H1 (cell line): ENCODE measurements around the gene NCOA5. TPM values are rescaled to one million over a fixed set of nuclear protein-coding genes. Genes with fewer than 3 reads are reported as not detected.

Source experiments
- CTCF ChIA-PET: fragments of 300-600 bp; sonication (Branson Sonifier 250); formaldehyde crosslinking; loops from one replicate; lab custom pipeline; 2021; ENCODE audit not compliant: partially characterized antibody; lab: Charles Lee
- POLR2A ChIA-PET: fragments of 300-600 bp; sonication (Branson Sonifier 250); formaldehyde crosslinking; loops from one replicate; lab custom pipeline; 2021; ENCODE audit warnings: inconsistent platforms; ENCODE audit not compliant: partially characterized antibody; lab: Charles Lee
- DNase-seq, 2 experiments: peaks; one replicate each; pipeline versions ENCODE4 v3.0.0 to v3.0.0-alpha.2; 2010 to 2022; ENCODE audit warnings: low spot score in 2 of 2, low read depth in 1 of 2, mixed read lengths in 1 of 2
- FAIRE-seq: peaks from 2 replicates; lab custom pipeline; 2011; peaks lifted over from hg19 to GRCh38; lab: Jason Lieb, UNC
- H2AFZ ChIP-seq: 2 replicates; pipeline ENCODE4 v1.8.1; 2012; ENCODE audit warnings: low read length, inconsistent platforms
- H2AK5ac ChIP-seq: 2 replicates; pipeline ENCODE4 v1.6.1; 2013; ENCODE audit warnings: low read depth, low read length
- H2BK120ac ChIP-seq: replicated peaks from 2 replicates; pipeline ENCODE3; 2013; ENCODE audit warnings: low read depth, low read length, inconsistent platforms
- H2BK12ac ChIP-seq: 2 replicates; pipeline ENCODE4 v1.6.1; 2013; ENCODE audit warnings: low read depth, low read length
- H2BK15ac ChIP-seq: 2 replicates; pipeline ENCODE4 v1.6.1; 2013; ENCODE audit warnings: low read length
- H2BK20ac ChIP-seq: 2 replicates; pipeline ENCODE4 v1.6.1; 2013; ENCODE audit warnings: low read length
- H2BK5ac ChIP-seq: 2 replicates; pipeline ENCODE4 v1.6.1; 2013; ENCODE audit warnings: low read depth, low read length
- H3K14ac ChIP-seq: 2 replicates; pipeline ENCODE4 v1.6.1; 2013; ENCODE audit warnings: inconsistent platforms; ENCODE audit not compliant: insufficient read length
- H3K18ac ChIP-seq: 2 replicates; pipeline ENCODE4 v1.6.1; 2013; ENCODE audit warnings: low read length; ENCODE audit errors: extremely low read depth
- H3K23ac ChIP-seq: 2 replicates; pipeline ENCODE4 v1.6.1; 2013; ENCODE audit warnings: inconsistent platforms; ENCODE audit not compliant: insufficient read length
- H3K23me2 ChIP-seq: 2 replicates; pipeline ENCODE4 v1.6.1; 2013; ENCODE audit warnings: low read depth, low read length
- H3K27ac ChIP-seq: 2 replicates; pipeline ENCODE4 v1.6.1; 2011; ENCODE audit warnings: low read depth, low read length, inconsistent platforms
- H3K27me3 ChIP-seq, 4 experiments: replicated peaks in 1 of 4; 1 replicate in 1 of 4; 2 replicates in 3 of 4; pipeline versions ENCODE4 v1.6.1 to v1.8.1; 2011 to 2013; ENCODE audit warnings: low read length in 3 of 4, mild to moderate bottlenecking in 3 of 4, inconsistent platforms in 2 of 4, mixed read lengths in 2 of 4, moderate library complexity in 1 of 4; ENCODE audit not compliant: control insufficient read depth in 3 of 4, insufficient read depth in 3 of 4; ENCODE audit errors: extremely low read depth in 1 of 4
- H3K36me3 ChIP-seq, 4 experiments: 2 replicates each; pipeline versions ENCODE4 v1.6.1 to v1.8.1; 2011 to 2013; ENCODE audit warnings: mild to moderate bottlenecking in 4 of 4, low read length in 3 of 4, moderate library complexity in 2 of 4, control low read depth in 1 of 4, inconsistent platforms in 1 of 4; ENCODE audit not compliant: insufficient read depth in 4 of 4, control insufficient read depth in 2 of 4
- H3K4ac ChIP-seq: replicated peaks from 2 replicates; pipeline ENCODE3; 2013; ENCODE audit warnings: low read length, low read depth, mixed read lengths, inconsistent platforms; ENCODE audit not compliant: insufficient read length
- H3K4me1 ChIP-seq, 4 experiments: replicated peaks in 1 of 4; 1 replicate in 1 of 4; 2 replicates in 3 of 4; pipeline versions ENCODE4 v1.6.1 to v1.8.1; 2011 to 2013; ENCODE audit warnings: low read length in 3 of 4, inconsistent platforms in 2 of 4, mixed read lengths in 1 of 4; ENCODE audit not compliant: insufficient read depth in 4 of 4, control insufficient read depth in 3 of 4
- H3K4me2 ChIP-seq, 2 experiments: 2 replicates each; pipeline versions ENCODE4 v1.6.1 to v1.8.1; 2011 to 2013; ENCODE audit warnings: low read depth in 2 of 2, low read length in 2 of 2, control low read depth in 1 of 2, inconsistent platforms in 1 of 2, mild to moderate bottlenecking in 1 of 2; ENCODE audit not compliant: insufficient read depth in 1 of 2
- H3K4me3 ChIP-seq, 4 experiments: fragments of 200-600, 300-600 bp in 1 of 4; sonication (generic), shearing (Covaris generic), sonication (Bioruptor Twin) in 1 of 4; 2 replicates each; pipeline versions ENCODE4 v1.5.1 to v1.8.1; 2011 to 2016; ENCODE audit warnings: low read length in 4 of 4, low read depth in 3 of 4, control low read depth in 2 of 4, inconsistent platforms in 2 of 4, mild to moderate bottlenecking in 2 of 4, mixed read lengths in 1 of 4, moderate library complexity in 1 of 4; ENCODE audit not compliant: insufficient read depth in 2 of 4; ENCODE audit errors: extremely low read depth in 1 of 4
- H3K56ac ChIP-seq: replicated peaks from 2 replicates; pipeline ENCODE3; 2013; ENCODE audit warnings: low read depth, mild to moderate bottlenecking, mixed read lengths, low read length, inconsistent platforms; ENCODE audit not compliant: insufficient read length
- H3K79me1 ChIP-seq: 2 replicates; pipeline ENCODE4 v1.6.1; 2013; ENCODE audit warnings: low read depth, low read length, control low read depth
- H3K79me2 ChIP-seq, 2 experiments: 2 replicates each; pipeline versions ENCODE4 v1.6.1 to v1.8.1; 2012 to 2013; ENCODE audit warnings: low read length in 2 of 2, mild to moderate bottlenecking in 2 of 2, inconsistent platforms in 1 of 2; ENCODE audit not compliant: insufficient read depth in 2 of 2, control insufficient read depth in 1 of 2
- H3K9ac ChIP-seq, 4 experiments: replicated peaks in 1 of 4; 1 replicate in 1 of 4; 2 replicates in 3 of 4; pipeline versions ENCODE4 v1.6.1 to v1.8.1; 2011 to 2013; ENCODE audit warnings: low read depth in 3 of 4, low read length in 3 of 4, control low read depth in 2 of 4, mild to moderate bottlenecking in 2 of 4, moderate library complexity in 2 of 4, inconsistent platforms in 1 of 4; ENCODE audit errors: extremely low read depth in 1 of 4
- H3K9me3 ChIP-seq, 2 experiments: 2 replicates each; pipeline versions ENCODE4 v1.6.1 to v1.8.1; 2012 to 2013; ENCODE audit warnings: mild to moderate bottlenecking in 2 of 2, moderate library complexity in 2 of 2, control low read depth in 1 of 2, inconsistent platforms in 1 of 2, low read depth in 1 of 2, low read length in 1 of 2, mixed read lengths in 1 of 2; ENCODE audit not compliant: insufficient read depth in 2 of 2
- H4K20me1 ChIP-seq, 2 experiments: replicated peaks in 1 of 2; 2 replicates each; pipeline versions ENCODE3 to v1.8.1; 2011 to 2013; ENCODE audit warnings: inconsistent platforms in 2 of 2, low read length in 2 of 2, mild to moderate bottlenecking in 1 of 2; ENCODE audit not compliant: insufficient read depth in 2 of 2, control insufficient read depth in 1 of 2
- H4K5ac ChIP-seq: 2 replicates; pipeline ENCODE4 v1.6.1; 2013; ENCODE audit warnings: low read length, low read depth, mixed read lengths, inconsistent platforms; ENCODE audit not compliant: insufficient read length
- H4K8ac ChIP-seq: 2 replicates; pipeline ENCODE4 v1.8.0; 2013; ENCODE audit warnings: mild to moderate bottlenecking, moderate library complexity, low read length, inconsistent platforms; ENCODE audit not compliant: insufficient read depth; ENCODE audit errors: extremely low read depth
- H4K91ac ChIP-seq: replicated peaks from 2 replicates; pipeline ENCODE3; 2013; ENCODE audit warnings: low read length, mixed read lengths, inconsistent platforms; ENCODE audit not compliant: insufficient read length
- EGR1 ChIP-seq: IDR thresholded peaks from 2 replicates; pipeline ENCODE4 v1.6.1; 2011; ENCODE audit warnings: low read depth, low read length, borderline replicate concordance
- HDAC6 ChIP-seq: IDR thresholded peaks from one replicate; pipeline ENCODE4 v1.7.1; 2012; ENCODE audit warnings: low read depth, mild to moderate bottlenecking, inconsistent platforms, low read length, moderate library complexity
- KDM4A ChIP-seq: IDR thresholded peaks from one replicate; pipeline ENCODE4 v1.7.1; 2012; ENCODE audit warnings: low read depth, mild to moderate bottlenecking, moderate library complexity, low read length, inconsistent platforms; ENCODE audit not compliant: severe bottlenecking
- RBBP5 ChIP-seq: IDR thresholded peaks from 2 replicates; pipeline ENCODE4 v1.7.1; 2012; ENCODE audit warnings: low read depth, mild to moderate bottlenecking, inconsistent platforms, low read length, moderate library complexity, borderline replicate concordance
- SRF ChIP-seq: IDR thresholded peaks from 2 replicates; pipeline ENCODE4 v1.6.1; 2011; ENCODE audit warnings: mild to moderate bottlenecking, low read depth, low read length, moderate library complexity
- YY1 ChIP-seq: IDR thresholded peaks from 2 replicates; pipeline ENCODE4 v1.6.1; 2011; ENCODE audit warnings: low read depth, mild to moderate bottlenecking, low read length
- WGBS, 2 experiments: shearing (Covaris generic) in 1 of 2; methylation state at CpG; one replicate each; pipeline versions ENCODE4 v1.1.6 to v1.1.7; 2013 to 2015; ENCODE audit warnings: low lambda C conversion rate in 2 of 2, mixed read lengths in 2 of 2, inconsistent platforms in 1 of 2, low coverage in 1 of 2, missing lambda C conversion rate in 1 of 2; ENCODE audit not compliant: insufficient replicate concordance in 2 of 2, insufficient coverage in 1 of 2, insufficient read length in 1 of 2; ENCODE audit errors: extremely low coverage in 1 of 2, missing lambda C conversion rate in 1 of 2; 5-methylcytosine and 5-hydroxymethylcytosine counted together
- polyA plus RNA-seq, 7 experiments: library from polyadenylated mRNA; depleted of rRNA in 3 of 7; stranded (reverse) in 5 of 7; unstranded in 2 of 7; fragments of >200 nt in 5 of 7; fragments of 200-250 nt in 2 of 7; gene quantifications; 1 replicate in 5 of 7; 2 replicates in 1 of 7; 4 replicates in 1 of 7; pipeline versions ENCODE4 v1.2.1 to v1.2.3, GENCODE V29; 2011 to 2013; ENCODE audit warnings: missing spikeins in 2 of 7, mixed read lengths in 2 of 7
- total RNA-seq: library from RNA; stranded (reverse); fragmentation: NEBNext Ultra II Directional; extraction: Animal tissue kit (Norgen Biotek cat#: 25700); gene quantifications from 2 replicates; pipeline ENCODE4 v1.2.1, GENCODE V29; 2021
- TF ChIP-seq, protein P1 (sequence below): IDR thresholded peaks from 2 replicates; pipeline ENCODE4 v1.6.1; 2011; ENCODE audit warnings: low read length, improper control_type of control experiment
- TF ChIP-seq, protein P2 (sequence below), 3 experiments: IDR thresholded peaks; 1 replicate in 2 of 3; 2 replicates in 1 of 3; pipeline versions ENCODE4 v1.5.1 to v1.6.1; 2011; ENCODE audit warnings: low read length in 3 of 3, mild to moderate bottlenecking in 3 of 3, inconsistent platforms in 2 of 3, low read depth in 1 of 3, moderate library complexity in 1 of 3; ENCODE audit not compliant: insufficient read depth in 1 of 3; ENCODE audit errors: control extremely low read depth in 1 of 3

The NCOA5 gene
- total and polyA plus RNA-seq, 2 of the 8 experiments (the other 6 are each of a cell fraction or from before 2014, with no cell fraction given), result 20.4 to 29.0 TPM

DNA sequence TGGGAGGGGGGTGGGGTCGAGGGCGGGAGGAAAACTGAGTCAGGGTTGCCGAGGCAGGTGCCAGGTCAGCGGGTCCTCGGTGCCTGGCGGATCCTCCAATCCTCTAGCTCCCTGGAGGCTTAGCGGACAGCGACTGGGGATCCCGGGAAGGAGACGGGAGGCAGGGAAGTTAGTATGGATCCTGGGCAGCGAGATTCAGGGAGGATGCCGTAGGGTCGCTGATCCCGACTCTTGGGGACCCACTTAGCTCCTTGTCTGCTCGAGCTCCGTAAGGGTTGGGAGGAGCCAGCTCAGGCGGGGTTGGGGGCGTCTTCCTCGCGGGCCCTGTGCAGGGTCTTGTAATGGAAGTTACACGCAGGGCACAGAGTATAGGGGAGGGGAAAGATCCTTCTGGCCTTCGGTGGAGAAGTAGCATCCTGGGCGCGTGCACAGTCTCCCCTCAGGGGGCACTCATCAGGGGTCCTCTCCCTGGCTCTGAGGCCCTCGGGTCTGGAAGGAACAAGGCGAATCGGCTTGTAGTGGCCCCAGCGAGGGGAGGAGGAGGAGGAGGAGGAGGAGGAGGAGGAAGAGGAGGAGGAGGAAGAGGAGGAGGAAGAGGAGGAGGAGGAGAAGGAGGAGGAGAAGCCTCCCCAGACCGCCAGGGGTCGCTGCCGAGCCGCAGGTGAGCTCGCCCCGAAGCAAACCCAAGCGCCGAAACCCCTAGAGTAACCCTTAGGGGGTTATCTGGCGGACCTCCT is 67.2 kb downstream of the NCOA5 start:
- H3K4me2 ChIP-seq, result peak overlapping the region; percentile 72 to 95
- no peaks in the 10 kb centered on the region for H3K36me3 ChIP-seq
- H3K27me3 ChIP-seq, result peaks cover 2 to 45% (median 15%) of the 10 kb centered on the region in 4 experiments
- peak overlapping the region; percentile 51 to 81 (median 71) for H3K4me3 ChIP-seq
- H4K91ac ChIP-seq, result no peak overlapping the region
- H3K23ac ChIP-seq, result no peak overlapping the region
- H2BK15ac ChIP-seq, result no peak overlapping the region
- no peaks in the 10 kb centered on the region for H3K79me2 ChIP-seq
- H3K23me2 ChIP-seq, result peaks cover 8% of the 10 kb centered on the region
- H2BK5ac ChIP-seq, result no peak overlapping the region
- WGBS, 2 experiments, result 2% methylated on average over 23 of the region's 37 CpGs; no CpG with 5 or more reads in 1 of the 2 experiments
- DNase-seq, result peak in 1 of 2 experiments; percentile 92
- H3K14ac ChIP-seq, result no peak overlapping the region
- H3K18ac ChIP-seq, result no peak overlapping the region
- no peak overlapping the region for H3K27ac ChIP-seq
- H3K56ac ChIP-seq, result no peak overlapping the region
- peak overlapping the region; percentile 9; the same call in 1 of the 2 replicates for H2AFZ ChIP-seq
- H2BK12ac ChIP-seq, result no peak overlapping the region
- FAIRE-seq, result no peak
- no peaks in the 10 kb centered on the region; a peak in 1 of 7 replicates for H3K4me1 ChIP-seq
- ChIA-PET CTCF (interaction anchor here (0.6 to 4.7 kb wide), 53 partner anchors 9 to 533 kb away, joined by 3 to 50 read pairs (median 4); partner anchors contain the start of gene CD40), POLR2A (interaction anchor here (0.9 to 1.9 kb wide), 9 partner anchors 9 to 88 kb away, joined by 3 to 6 read pairs (median 3); partner anchors contain the start of genes PCIF1 and ZNF335)
- H2AK5ac ChIP-seq, result no peak overlapping the region
- H2BK120ac ChIP-seq, result no peak overlapping the region
- no peaks in the 10 kb centered on the region for H3K79me1 ChIP-seq
- peaks cover 0 to 13% of the 10 kb centered on the region in 2 experiments for H4K20me1 ChIP-seq
- no peak overlapping the region for H3K4ac ChIP-seq
- no peak overlapping the region for H3K9ac ChIP-seq
- H4K5ac ChIP-seq, result no peak overlapping the region
- no peak overlapping the region for H2BK20ac ChIP-seq
- no peak overlapping the region for H4K8ac ChIP-seq
- H3K9me3 ChIP-seq, result no peaks in the 10 kb centered on the region
- TF ChIP-seq, protein P1, sequence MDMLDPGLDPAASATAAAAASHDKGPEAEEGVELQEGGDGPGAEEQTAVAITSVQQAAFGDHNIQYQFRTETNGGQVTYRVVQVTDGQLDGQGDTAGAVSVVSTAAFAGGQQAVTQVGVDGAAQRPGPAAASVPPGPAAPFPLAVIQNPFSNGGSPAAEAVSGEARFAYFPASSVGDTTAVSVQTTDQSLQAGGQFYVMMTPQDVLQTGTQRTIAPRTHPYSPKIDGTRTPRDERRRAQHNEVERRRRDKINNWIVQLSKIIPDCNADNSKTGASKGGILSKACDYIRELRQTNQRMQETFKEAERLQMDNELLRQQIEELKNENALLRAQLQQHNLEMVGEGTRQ, result no peak
- TF ChIP-seq, protein P2, sequence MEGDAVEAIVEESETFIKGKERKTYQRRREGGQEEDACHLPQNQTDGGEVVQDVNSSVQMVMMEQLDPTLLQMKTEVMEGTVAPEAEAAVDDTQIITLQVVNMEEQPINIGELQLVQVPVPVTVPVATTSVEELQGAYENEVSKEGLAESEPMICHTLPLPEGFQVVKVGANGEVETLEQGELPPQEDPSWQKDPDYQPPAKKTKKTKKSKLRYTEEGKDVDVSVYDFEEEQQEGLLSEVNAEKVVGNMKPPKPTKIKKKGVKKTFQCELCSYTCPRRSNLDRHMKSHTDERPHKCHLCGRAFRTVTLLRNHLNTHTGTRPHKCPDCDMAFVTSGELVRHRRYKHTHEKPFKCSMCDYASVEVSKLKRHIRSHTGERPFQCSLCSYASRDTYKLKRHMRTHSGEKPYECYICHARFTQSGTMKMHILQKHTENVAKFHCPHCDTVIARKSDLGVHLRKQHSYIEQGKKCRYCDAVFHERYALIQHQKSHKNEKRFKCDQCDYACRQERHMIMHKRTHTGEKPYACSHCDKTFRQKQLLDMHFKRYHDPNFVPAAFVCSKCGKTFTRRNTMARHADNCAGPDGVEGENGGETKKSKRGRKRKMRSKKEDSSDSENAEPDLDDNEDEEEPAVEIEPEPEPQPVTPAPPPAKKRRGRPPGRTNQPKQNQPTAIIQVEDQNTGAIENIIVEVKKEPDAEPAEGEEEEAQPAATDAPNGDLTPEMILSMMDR (IDR thresholded peaks at IDR 0.05; ENCODE audit: control extremely low read depth in 1 of 3, insufficient read depth in 1 of 3, low read depth in 1 of 3, low read length in 3 of 3), result peak; percentile 75 to 78 (median 76)
- no peak for TF ChIP-seq YY1
- no peak for TF ChIP-seq SRF
- no peak for TF ChIP-seq EGR1
- TF ChIP-seq HDAC6, result no peak
- peak; percentile 41; the same call in 1 of the 2 replicates for TF ChIP-seq RBBP5
- TF ChIP-seq KDM4A, result peak; percentile 27
